ENCODE data around the gene RTN4IP1.

The RTN4IP1 gene

GRCh38 chr6:106540907-106541306, 88.4 kb downstream of the RTN4IP1 start:
- DNase-seq: no peak

DNA sequence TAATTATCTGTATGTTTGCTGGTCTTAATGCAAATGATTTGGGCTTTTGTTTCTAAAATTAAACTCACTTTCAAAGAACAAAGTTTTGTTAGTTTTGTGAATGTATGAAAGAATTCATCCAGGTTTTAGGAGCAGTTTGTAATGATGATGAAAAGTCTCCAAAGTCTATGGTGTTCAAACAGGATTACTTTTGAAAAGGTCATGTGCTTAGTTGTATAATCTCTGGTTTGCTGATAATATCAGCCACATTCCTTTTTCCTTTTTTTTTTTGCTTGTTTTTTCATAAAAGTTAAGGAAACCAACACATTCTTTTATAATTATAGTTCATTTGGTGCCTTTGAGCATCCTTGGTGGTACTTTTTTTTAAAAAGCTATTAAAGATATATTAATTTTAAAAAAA, 88.9 kb downstream of the RTN4IP1 start:
- DNase-seq: no peak

DNA sequence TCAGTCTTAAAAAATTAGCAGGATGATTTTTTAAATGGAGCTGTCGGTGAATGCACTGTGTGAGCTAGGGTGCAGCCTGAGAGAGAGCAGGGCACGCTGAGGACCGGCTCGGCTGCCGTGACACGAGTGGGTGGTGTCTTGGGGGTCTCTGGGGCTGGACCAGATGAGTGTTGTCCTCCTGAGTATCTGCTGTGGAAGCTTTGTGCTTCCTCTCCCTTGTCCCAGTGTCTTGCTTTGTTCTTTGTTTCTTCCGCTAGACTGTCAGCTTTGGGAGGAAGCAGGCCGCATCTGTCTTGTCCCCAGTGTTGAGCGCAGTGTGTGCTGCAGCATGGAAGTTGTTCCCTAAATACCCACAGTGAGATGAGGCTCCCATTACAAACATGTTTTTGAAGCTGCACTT, 89.4 kb downstream of the RTN4IP1 start:
- no peak for DNase-seq

GRCh38 chr6:106538145-106538544, 91.2 kb downstream of the RTN4IP1 start:
- DNase-seq: no peak

GRCh38 chr6:106537662-106538061, 91.6 kb downstream of the RTN4IP1 start:
- no peak for DNase-seq

DNA sequence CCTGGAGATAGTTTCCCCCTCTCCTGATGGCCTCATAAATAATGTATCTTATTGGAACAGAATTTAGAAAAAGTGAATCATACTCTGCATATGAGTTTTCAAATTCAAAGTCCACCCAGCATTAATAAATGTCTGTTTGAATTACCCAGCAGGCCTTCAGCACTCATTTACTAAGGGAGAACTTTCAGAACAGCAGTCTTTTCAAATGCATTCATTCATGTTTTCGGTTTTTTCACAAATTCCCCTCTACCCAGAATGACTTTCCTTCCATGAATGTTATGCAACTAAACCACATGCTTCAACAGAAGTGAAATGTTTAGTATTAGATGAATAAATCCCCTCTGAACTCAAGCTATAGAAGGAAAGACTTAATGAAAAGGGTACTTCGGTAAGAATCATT, 92.4 kb downstream of the RTN4IP1 start:
- peak; percentile 57 for DNase-seq

DNA sequence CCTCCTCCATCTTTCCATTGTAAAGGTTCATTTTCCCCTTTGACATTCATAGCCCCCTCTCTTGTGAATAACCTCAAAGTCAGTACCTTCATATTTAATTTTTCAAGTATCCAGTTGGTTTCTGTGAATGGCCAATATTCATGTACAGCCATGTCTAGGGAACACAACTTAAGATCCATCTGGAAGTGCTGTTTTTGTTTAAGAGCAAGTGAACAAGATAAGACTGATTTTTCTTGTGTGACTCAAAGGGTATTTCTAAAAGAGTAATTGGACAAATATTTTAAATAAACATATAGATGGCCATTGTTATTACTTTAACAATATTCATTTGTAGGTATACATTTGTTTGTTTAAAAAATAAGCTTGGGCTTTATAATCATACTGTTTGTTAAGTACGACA, 92.9 kb downstream of the RTN4IP1 start:
- DNase-seq: no peak

DNA sequence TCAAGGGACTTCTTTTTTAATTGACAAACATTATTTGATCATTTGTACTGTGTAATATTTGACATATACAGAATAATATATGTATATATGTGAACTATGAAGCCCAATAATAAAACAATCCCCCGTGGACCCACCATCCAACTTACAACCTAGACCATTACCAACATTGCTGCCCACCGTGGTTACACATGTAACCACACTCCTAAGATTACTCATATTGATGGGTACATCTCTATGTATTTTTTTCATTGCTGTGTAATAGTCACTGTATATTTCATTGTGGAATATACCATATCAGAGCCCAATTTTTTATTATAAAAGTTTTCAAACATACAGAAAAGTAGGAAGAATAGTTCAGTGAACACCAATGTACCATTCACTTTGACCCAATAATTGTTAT, 94.3 kb downstream of the RTN4IP1 start:
- no peak for DNase-seq

DNA sequence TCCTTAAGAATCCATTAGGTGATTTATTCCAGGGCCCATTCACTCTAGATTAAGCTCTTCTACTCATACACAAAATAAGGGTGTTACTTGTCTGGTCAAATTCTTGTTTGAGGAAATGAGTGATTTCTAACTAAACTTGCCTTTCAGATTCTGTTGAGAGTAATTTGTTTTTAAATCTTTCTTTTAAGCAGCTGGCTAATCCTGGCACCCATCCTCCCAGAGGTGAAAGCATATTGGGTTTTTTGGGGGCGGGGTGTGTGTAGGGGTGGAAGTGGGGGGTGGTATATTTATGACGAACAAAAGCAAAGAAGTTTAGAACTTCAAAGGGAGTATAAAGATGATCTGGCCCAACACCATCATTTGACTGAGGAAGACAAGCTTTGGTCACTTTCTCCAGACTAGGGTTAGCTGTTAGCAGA, 94.7 kb downstream of the RTN4IP1 start:
- no peak for DNase-seq

DNA sequence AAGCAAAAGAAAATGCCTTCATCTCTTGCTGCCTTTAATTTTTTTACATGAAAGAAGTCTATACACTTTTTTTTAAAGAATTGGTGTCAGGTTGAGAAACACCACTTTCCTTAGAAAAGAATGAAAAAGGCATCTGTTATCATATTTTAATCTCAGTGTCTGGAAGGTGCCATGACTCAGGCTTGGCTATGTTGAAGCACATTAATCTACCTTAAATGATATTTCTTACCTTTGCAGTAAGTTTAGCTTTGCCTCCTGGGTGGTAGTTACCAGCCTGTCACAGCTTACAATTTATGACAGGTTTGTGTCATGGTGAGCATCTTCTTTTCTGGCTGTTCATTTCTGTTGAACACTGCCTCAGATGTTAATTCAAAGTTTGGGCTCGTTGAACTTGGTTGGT, 95.3 kb downstream of the RTN4IP1 start:
- no peak for DNase-seq

DNA sequence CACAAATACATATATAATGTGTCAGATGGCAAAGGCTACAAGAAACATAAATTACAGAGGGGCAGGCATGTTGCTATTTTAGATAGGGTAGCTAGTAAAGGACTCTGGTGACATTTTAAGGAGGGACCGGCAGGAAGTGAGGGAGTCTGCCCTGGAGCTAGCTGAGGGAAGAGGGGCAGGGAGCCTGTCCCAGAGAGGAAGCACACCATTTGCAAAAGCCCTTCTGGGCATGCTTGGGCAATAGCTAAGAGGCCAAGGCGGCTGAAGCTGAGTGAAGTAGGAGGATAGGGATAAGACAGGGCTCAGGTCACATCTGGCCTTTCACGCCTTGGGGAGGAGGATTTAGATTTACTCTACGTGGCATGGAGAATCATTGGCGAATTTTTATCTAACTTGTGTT, 96.2 kb downstream of the RTN4IP1 start:
- no peak for DNase-seq

- peak; percentile 94 for DNase-seq
Measured at GRCh38 chr6:106530502-106530901, 98.8 kb downstream of the RTN4IP1 start.

DNA sequence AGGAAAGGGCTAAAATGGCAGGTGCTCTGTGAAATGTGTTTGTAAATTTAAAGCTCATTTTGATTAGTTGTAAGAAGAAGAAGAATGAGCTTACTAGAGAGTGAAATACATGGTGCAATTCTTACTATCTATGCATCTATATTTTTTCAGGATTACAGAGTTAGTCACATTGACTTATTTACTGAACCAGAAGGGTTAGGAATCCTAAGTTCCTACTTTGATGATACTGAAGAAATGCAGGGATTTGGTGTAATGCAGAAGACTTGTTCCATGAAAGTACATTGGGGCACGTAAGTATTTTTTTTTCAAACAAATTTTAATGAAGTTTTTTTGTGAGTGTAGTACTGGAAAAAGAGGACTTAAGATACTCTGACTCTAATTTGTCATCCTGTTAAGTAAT, 99.3 kb downstream of the RTN4IP1 start:
- no peak for DNase-seq

GRCh38 chr6:106529438-106529837, 99.9 kb downstream of the RTN4IP1 start:
- no peak for DNase-seq

DNA sequence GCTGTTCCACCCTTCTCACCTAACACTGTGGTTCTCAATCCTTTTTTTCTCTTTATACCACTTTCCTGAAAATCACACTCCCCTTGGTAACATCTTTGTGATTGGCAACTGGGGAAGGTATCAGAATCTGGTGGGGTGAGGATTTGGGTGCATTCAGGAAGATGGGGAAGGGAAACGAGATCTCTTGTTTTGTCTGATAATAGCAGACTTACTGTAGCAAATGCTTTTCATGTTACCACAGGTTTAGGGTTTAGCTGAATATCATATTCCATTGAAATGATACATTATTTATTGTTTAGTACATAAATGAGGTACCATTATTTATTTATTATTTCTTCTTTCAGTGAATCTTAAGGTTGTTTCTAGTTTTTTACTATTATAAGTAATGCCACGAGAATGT, 100.8 kb downstream of the RTN4IP1 start:
- DNase-seq: no peak

GRCh38 chr6:106527979-106528378, 101.3 kb downstream of the RTN4IP1 start:
- peak; percentile 98 for DNase-seq

GRCh38 chr6:106527117-106527516, 102.2 kb downstream of the RTN4IP1 start:
- no peak for DNase-seq

GRCh38 chr6:106525882-106526275, 103.4 kb downstream of the RTN4IP1 start:
- no peak for DNase-seq

DNA sequence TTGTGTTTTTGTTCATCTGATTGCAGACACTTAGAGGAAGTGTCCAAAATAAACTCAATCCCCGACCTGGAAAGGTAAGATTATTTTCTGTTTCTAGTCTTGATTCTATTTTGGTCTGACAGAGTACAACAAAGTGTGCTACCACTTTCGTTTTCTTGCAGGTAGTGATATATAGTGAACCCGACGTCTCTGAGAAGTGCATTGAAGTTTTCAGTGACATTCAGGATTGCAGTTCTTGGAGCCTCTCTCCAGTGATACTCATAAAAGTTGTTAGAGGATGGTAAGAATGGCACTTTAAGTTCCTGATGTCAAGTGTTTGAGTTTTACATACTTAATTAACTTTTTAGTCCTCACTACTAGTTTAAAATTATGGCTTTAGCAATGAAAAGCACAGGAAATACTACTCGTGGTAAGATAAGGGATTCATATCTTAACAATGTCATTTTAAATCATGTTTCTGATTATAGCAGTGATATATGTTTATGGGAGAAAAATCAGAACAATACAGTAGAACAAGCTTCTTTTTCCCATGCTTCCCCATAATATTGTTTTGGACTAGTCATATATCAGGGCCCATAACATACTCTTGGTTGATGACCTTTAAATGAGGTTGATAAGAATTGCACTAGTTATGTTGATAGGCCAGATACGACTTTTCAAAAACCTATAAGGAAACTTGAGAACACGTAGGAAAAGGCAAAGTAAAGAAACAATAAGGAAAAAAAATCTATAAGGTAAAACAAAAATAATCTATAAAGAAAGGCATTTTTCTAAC, 104.0 kb downstream of the RTN4IP1 start:
- no peak for DNase-seq

DNA sequence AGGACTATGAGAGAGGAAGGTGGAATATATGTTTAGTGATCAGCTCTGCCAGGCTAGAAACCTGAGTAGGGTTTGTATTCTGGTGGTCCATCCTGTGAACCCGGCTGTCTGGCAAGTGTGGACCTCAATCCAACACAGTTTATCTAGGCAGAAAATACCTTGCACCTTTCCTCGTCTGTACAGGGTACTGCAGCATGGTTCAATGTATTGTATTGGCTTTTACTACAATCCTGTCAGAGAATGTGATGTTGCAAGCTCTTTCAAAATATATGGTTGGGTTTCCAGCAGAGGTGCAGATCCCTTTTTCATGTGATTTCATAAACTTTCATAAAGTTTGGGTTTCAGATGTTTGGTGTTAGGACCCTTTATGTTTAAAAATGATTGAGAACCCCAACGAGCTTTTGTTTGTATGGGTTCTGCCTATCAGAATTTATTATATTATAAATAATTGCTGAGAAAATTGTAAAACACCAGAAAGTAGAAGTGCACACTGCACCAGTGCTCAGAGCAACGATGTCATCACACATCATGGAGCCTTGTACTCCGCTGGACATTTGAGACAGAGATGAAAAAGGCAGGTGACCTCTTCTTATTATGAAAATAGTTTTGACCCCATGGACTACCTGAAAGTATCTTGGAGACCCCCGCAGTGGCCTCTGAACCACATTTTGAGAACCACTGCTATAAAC, 106.6 kb downstream of the RTN4IP1 start:
- no peak for DNase-seq
